NB4 (cell line): ENCODE data around the gene FEM1C.
A peak's percentile ranks its signal among the peaks of the same experiment; 100 is the strongest.
"Not testable (repeated sequence)": the region's sequence is repeated elsewhere in the genome, so short reads cannot be mapped to it uniquely, and the experiment has no call there.

Experiments
- DNase-seq: peaks from one replicate; pipeline ENCODE4 v3.0.0; 2010; ENCODE audit warnings: low read depth
- H3K4me3 ChIP-seq: one replicate; pipeline ENCODE4 v1.5.1; 2011; ENCODE audit warnings: mild to moderate bottlenecking, low read depth, low read length, moderate library complexity
- MYC ChIP-seq: IDR thresholded peaks from 2 replicates; pipeline ENCODE4 v1.6.1; 2011; ENCODE audit warnings: low read depth, low read length
- POLR2A ChIP-seq: IDR thresholded peaks from 2 replicates; pipeline ENCODE4 v1.6.1; 2011; ENCODE audit warnings: mild to moderate bottlenecking; ENCODE audit not compliant: insufficient read length; ENCODE audit errors: extremely low read depth
- TF ChIP-seq, protein P1 (sequence below): IDR thresholded peaks from one replicate; pipeline ENCODE4 v1.5.1; 2012; ENCODE audit warnings: low read depth, low read length
- TF ChIP-seq, protein P2 (sequence below): IDR thresholded peaks from 2 replicates; pipeline ENCODE4 v1.6.1; 2011; ENCODE audit warnings: low read depth, low read length

Gene FEM1C

GRCh38 chr5:115487756-115488155 is 56.8 kb downstream of the FEM1C start:
- no peak for TF ChIP-seq POLR2A
- TF ChIP-seq, protein P1, sequence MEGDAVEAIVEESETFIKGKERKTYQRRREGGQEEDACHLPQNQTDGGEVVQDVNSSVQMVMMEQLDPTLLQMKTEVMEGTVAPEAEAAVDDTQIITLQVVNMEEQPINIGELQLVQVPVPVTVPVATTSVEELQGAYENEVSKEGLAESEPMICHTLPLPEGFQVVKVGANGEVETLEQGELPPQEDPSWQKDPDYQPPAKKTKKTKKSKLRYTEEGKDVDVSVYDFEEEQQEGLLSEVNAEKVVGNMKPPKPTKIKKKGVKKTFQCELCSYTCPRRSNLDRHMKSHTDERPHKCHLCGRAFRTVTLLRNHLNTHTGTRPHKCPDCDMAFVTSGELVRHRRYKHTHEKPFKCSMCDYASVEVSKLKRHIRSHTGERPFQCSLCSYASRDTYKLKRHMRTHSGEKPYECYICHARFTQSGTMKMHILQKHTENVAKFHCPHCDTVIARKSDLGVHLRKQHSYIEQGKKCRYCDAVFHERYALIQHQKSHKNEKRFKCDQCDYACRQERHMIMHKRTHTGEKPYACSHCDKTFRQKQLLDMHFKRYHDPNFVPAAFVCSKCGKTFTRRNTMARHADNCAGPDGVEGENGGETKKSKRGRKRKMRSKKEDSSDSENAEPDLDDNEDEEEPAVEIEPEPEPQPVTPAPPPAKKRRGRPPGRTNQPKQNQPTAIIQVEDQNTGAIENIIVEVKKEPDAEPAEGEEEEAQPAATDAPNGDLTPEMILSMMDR = no peak
- TF ChIP-seq, protein P2, sequence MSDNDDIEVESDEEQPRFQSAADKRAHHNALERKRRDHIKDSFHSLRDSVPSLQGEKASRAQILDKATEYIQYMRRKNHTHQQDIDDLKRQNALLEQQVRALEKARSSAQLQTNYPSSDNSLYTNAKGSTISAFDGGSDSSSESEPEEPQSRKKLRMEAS = no peak
- TF ChIP-seq MYC = no peak
- no peak overlapping the region for H3K4me3 ChIP-seq
- no peak for DNase-seq

DNA sequence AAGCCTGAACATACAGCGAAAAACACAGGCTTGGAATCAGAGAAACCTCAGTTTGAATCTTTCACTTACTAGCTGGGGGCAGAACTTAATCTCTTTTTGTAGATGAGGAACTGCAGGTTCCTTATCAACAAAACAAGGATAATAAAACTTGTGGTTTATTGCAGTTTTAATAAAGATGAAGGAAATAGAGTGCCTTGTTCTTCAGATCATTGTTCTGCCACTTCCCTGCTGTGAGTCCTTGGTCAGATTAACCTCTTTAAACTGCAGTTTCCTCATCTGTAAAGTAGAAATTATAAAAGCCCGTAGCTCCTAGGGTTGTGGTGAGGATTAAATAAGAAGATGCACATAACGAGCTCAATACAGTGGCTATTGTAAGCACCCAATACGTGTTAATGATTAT is 57.4 kb downstream of the FEM1C start:
- no peak for TF ChIP-seq MYC
- TF ChIP-seq, protein P2 = no peak
- TF ChIP-seq, protein P1 = no peak
- no peak for TF ChIP-seq POLR2A
- DNase-seq = peak; percentile 45

GRCh38 chr5:115486728-115487127 is 57.8 kb downstream of the FEM1C start:
- no peak for DNase-seq
- TF ChIP-seq POLR2A = no peak
- TF ChIP-seq, protein P1 = no peak
- TF ChIP-seq, protein P2 = no peak
- TF ChIP-seq MYC = no peak
- no peak overlapping the region for H3K4me3 ChIP-seq

More for the DNA sequence above, 57.4 kb downstream of the FEM1C start:
- no peak overlapping the region for H3K4me3 ChIP-seq

GRCh38 chr5:115484368-115484767 is 60.2 kb downstream of the FEM1C start:
- DNase-seq = peak; percentile 77
- no peak overlapping the region for H3K4me3 ChIP-seq
- TF ChIP-seq MYC (peak; percentile 55; the same call in 1 of the 2 replicates), POLR2A (no peak)
- TF ChIP-seq, protein P2 = peak; percentile 93
- TF ChIP-seq, protein P1 = no peak

DNA sequence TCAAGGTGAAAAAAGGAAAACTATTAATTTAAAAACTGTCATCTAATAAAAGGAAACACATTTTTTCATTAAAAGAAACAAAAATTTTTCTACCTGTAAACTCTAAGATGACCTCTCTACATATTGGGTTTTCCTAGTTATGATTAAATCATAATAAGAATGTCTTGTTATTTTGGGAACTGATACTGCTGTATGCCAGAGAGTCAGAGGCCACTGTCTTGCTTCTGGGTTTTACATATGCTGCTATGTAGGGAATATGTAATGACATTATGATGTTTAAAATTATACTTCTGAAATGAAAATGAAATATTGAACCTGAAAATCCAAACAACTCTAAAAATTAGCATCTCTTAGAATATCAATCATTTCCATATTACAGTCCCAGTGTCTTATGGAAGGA is 63.7 kb downstream of the FEM1C start:
- H3K4me3 ChIP-seq = no peak overlapping the region
- no peak for DNase-seq
- TF ChIP-seq, protein P2 = no peak
- TF ChIP-seq, protein P1 = no peak
- TF ChIP-seq MYC = no peak
- TF ChIP-seq POLR2A = no peak

DNA sequence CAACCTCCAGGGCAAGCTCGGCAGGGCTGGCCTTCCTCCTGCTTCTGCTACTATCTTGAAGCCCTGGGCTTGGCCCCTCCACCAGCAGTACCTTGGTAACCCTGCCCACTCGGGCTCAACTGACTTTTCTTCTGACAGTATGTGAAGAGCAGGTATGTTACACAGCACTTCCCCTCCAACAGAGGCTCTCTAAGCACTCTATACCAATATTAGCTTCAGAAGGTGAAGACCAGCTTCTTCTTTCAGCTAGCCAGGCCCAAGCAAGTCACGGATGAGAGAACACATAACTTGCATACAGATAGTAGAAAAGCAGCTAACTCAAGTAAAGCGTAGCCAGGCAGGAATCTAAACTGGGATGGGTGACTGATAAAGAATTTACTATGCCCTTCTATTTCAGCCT is 64.3 kb downstream of the FEM1C start:
- no peak for TF ChIP-seq MYC
- TF ChIP-seq POLR2A = no peak
- TF ChIP-seq, protein P1 = no peak
- TF ChIP-seq, protein P2 = no peak
- DNase-seq = no peak
- H3K4me3 ChIP-seq = no peak overlapping the region

DNA sequence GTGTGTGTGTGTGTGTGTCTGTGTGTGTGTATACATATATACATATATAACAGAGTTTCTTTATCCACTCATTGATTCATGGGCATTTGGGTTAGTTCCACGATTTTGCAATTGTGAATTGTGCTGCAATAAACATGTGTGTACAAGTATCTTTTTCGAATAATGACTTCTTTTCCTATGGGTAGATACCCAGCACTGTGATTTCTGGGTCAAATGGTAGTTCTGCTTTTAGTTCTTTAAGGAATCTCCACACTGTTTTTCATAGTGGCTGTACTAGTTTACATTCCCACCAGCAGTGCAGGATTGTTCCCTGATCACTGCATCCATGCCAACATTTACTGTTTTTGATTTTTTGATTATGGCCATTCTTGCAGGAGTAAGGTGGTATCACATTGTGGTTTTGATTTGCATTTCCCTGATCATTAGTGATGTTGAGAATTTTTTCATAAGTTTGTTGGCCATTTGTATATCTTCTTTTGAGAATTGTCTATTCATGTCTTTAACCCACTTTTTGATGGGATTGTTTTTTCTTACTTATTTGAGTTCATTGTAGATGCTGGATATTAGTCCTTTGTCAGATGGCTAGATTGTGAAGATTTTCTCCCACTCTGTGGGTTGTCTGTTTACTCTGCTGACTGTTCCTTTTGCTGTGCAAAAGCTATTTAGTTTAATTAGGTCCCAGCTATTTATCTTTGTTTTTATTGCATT is 65.3 kb downstream of the FEM1C start:
- not testable (repeated sequence) for H3K4me3 ChIP-seq, DNase-seq
